Measurements from ENCODE around the gene ZSWIM9. TPM values are rescaled to one million over a fixed set of nuclear protein-coding genes. Genes with fewer than 3 reads are reported as not detected.

ZSWIM9 gene
- total and polyA plus RNA-seq, 4 donors, result 0.25 to 2.5 (median 1.6) TPM

DNA sequence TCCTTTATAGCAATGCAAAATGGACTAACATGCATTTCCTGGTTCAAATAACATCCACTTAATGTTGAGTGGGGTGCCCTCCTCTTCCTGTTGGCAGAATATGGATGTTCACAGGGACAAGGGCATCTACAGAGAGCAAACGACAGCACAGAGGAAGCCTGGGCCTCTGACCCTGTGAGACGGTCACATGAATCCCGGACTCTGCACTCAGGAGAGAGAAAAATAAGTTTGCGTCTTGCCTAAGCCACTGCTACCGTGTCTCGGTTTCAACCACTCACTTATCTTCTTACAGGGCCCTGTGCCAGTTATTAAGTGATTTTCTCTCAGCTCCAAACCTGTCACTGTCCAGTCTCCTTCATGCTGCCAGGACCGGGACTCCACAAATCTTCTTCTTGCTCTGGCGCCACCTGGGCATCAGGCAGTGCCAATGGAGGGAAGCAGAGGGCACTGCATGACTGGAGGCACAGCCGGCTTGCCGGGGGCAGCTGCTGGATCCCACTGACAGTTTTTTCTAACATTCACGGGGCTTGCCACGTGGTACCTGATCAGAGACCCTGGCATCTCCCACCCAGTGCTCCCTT is 12.2 kb upstream of the ZSWIM9 start (continued):
- TF ChIP-seq ATF3 (IDR thresholded peaks at IDR 0.05), result no peak
- TF ChIP-seq JUND (IDR thresholded peaks at IDR 0.05), result no peak
- TF ChIP-seq TAF1 (conservative IDR thresholded peaks at IDR 0.05), result no peak
- no peak for TF ChIP-seq RAD21 (IDR thresholded peaks at IDR 0.05)
- no peak for TF ChIP-seq HNF4G (IDR thresholded peaks at IDR 0.05)
- no peak for TF ChIP-seq EGR1 (IDR thresholded peaks at IDR 0.05; ENCODE audit: low read depth in 2 of 2)
- TF ChIP-seq GABPA (IDR thresholded peaks at IDR 0.05 in 1 of 2, conservative IDR thresholded peaks at IDR 0.05 in 1 of 2), result no peak

GRCh38 chr19:48168689-48169088 is 1.8 kb upstream of the ZSWIM9 start:
- Histone ChIP-seq H3K4me3 (ENCODE audit: low read depth in 1 of 3, low read length in 3 of 3) (no peak overlapping the region), H3K36me3 (ENCODE audit: control insufficient read depth in 4 of 4, insufficient read depth in 3 of 4, low read depth in 1 of 4, low read length in 3 of 4) (peaks cover 0 to 5% (median 1%) of the 10 kb centered on the region in 4 donors), H3K9ac (ENCODE audit: low read depth in 1 of 2, low read length in 2 of 2) (no peak overlapping the region), H3K27ac (ENCODE audit: low read depth in 1 of 2, low read length in 2 of 2) (no peak overlapping the region), H3K9me3 (ENCODE audit: control insufficient read depth in 4 of 4, low read length in 3 of 4) (no peaks in the 10 kb centered on the region), H3K27me3 (ENCODE audit: control insufficient read depth in 4 of 4, insufficient read depth in 4 of 4, low read length in 3 of 4) (no peaks in the 10 kb centered on the region), H3K4me1 (ENCODE audit: control insufficient read depth in 4 of 4, insufficient read depth in 4 of 4, low read length in 3 of 4) (peaks cover 0 to 13% (median 9%) of the 10 kb centered on the region in 4 donors)
- WGBS, result 87% methylated on average over 5 of the region's 5 CpGs
- no peak for DNase-seq (ENCODE audit: low spot score)
- TF ChIP-seq REST (IDR thresholded peaks at IDR 0.05) (no peak), RXRA (IDR thresholded peaks at IDR 0.05) (no peak), RAD21 (IDR thresholded peaks at IDR 0.05) (no peak), ATF3 (IDR thresholded peaks at IDR 0.05) (no peak), JUND (IDR thresholded peaks at IDR 0.05) (no peak), EGR1 (IDR thresholded peaks at IDR 0.05; ENCODE audit: low read depth in 2 of 2) (no peak), YY1 (IDR thresholded peaks at IDR 0.05) (no peak), SP1 (IDR thresholded peaks at IDR 0.05) (no peak), NR2F2 (IDR thresholded peaks at IDR 0.05) (no peak), MAX (IDR thresholded peaks at IDR 0.05) (no peak), TAF1 (conservative IDR thresholded peaks at IDR 0.05) (no peak), HNF4A (conservative IDR thresholded peaks at IDR 0.05) (no peak)
- TF ChIP-seq, protein P1, sequence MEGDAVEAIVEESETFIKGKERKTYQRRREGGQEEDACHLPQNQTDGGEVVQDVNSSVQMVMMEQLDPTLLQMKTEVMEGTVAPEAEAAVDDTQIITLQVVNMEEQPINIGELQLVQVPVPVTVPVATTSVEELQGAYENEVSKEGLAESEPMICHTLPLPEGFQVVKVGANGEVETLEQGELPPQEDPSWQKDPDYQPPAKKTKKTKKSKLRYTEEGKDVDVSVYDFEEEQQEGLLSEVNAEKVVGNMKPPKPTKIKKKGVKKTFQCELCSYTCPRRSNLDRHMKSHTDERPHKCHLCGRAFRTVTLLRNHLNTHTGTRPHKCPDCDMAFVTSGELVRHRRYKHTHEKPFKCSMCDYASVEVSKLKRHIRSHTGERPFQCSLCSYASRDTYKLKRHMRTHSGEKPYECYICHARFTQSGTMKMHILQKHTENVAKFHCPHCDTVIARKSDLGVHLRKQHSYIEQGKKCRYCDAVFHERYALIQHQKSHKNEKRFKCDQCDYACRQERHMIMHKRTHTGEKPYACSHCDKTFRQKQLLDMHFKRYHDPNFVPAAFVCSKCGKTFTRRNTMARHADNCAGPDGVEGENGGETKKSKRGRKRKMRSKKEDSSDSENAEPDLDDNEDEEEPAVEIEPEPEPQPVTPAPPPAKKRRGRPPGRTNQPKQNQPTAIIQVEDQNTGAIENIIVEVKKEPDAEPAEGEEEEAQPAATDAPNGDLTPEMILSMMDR (IDR thresholded peaks at IDR 0.05; ENCODE audit: low read depth, low read length, missing input control), result no peak

Data from liver (tissue), 9 donors.